ENCODE data around the gene ASCC3. TPM values are rescaled to one million over a fixed set of nuclear protein-coding genes. Genes with fewer than 3 reads are reported as not detected.

Gene ASCC3
- total and polyA plus RNA-seq, 3 donors from 2014 or later = 16.1 to 29.3 (median 29.0) TPM

GRCh38 chr6:100856146-100856545, 25.0 kb downstream of the ASCC3 start:
- Histone ChIP-seq H3K9me3 (no peaks in the 10 kb centered on the region), H3K27ac (no peak overlapping the region), H3K36me3 (ENCODE audit: low read depth, missing control alignments) (no peaks in the 10 kb centered on the region), H3K27me3 (no peaks in the 10 kb centered on the region), H3K4me3 (no peak overlapping the region), H3K4me1 (no peaks in the 10 kb centered on the region)
- DNase-seq = no peak
- TF ChIP-seq, protein P1, sequence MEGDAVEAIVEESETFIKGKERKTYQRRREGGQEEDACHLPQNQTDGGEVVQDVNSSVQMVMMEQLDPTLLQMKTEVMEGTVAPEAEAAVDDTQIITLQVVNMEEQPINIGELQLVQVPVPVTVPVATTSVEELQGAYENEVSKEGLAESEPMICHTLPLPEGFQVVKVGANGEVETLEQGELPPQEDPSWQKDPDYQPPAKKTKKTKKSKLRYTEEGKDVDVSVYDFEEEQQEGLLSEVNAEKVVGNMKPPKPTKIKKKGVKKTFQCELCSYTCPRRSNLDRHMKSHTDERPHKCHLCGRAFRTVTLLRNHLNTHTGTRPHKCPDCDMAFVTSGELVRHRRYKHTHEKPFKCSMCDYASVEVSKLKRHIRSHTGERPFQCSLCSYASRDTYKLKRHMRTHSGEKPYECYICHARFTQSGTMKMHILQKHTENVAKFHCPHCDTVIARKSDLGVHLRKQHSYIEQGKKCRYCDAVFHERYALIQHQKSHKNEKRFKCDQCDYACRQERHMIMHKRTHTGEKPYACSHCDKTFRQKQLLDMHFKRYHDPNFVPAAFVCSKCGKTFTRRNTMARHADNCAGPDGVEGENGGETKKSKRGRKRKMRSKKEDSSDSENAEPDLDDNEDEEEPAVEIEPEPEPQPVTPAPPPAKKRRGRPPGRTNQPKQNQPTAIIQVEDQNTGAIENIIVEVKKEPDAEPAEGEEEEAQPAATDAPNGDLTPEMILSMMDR (IDR thresholded peaks at IDR 0.05) = no peak
- no peak for TF ChIP-seq POLR2A (IDR thresholded peaks at IDR 0.05)
- intact Hi-C loops (cut with DNase I; ENCODE audit: low total_unique reads) = no loop called here

GRCh38 chr6:100851819-100852218, 29.3 kb downstream of the ASCC3 start:
- no peaks in the 10 kb centered on the region for H3K9me3 ChIP-seq
- intact Hi-C loops (cut with DNase I; ENCODE audit: low total_unique reads) = no loop called here
- WGBS, 2 donors = 74 to 81% methylated on average over 12 of the region's 12 CpGs
- TF ChIP-seq, protein P1 (IDR thresholded peaks at IDR 0.05) = no peak
- TF ChIP-seq POLR2A (IDR thresholded peaks at IDR 0.05) = no peak
- no peaks in the 10 kb centered on the region for H3K27me3 ChIP-seq
- no peaks in the 10 kb centered on the region for H3K36me3 ChIP-seq (ENCODE audit: low read depth, missing control alignments)
- H3K4me1 ChIP-seq = no peaks in the 10 kb centered on the region
- peak overlapping the region in 1 of 2 donors; percentile 21 for H3K4me3 ChIP-seq
- DNase-seq = peak; percentile 76
- H3K27ac ChIP-seq = no peak overlapping the region

GRCh38 chr6:100850174-100850573, 31.0 kb downstream of the ASCC3 start:
- TF ChIP-seq, protein P1 (IDR thresholded peaks at IDR 0.05) = no peak
- no peak for TF ChIP-seq POLR2A (IDR thresholded peaks at IDR 0.05)
- intact Hi-C loops (cut with DNase I; ENCODE audit: low total_unique reads) = no loop called here
- H3K36me3 ChIP-seq (ENCODE audit: low read depth, missing control alignments) = no peaks in the 10 kb centered on the region
- no peak overlapping the region for H3K27ac ChIP-seq
- whole genome bisulfite sequencing, 2 donors = 89 to 91% methylated on average over 2 of the region's 2 CpGs
- DNase-seq = no peak
- no peaks in the 10 kb centered on the region for H3K27me3 ChIP-seq
- H3K4me1 ChIP-seq = no peaks in the 10 kb centered on the region
- no peak overlapping the region for H3K4me3 ChIP-seq
- H3K9me3 ChIP-seq = no peaks in the 10 kb centered on the region

DNA sequence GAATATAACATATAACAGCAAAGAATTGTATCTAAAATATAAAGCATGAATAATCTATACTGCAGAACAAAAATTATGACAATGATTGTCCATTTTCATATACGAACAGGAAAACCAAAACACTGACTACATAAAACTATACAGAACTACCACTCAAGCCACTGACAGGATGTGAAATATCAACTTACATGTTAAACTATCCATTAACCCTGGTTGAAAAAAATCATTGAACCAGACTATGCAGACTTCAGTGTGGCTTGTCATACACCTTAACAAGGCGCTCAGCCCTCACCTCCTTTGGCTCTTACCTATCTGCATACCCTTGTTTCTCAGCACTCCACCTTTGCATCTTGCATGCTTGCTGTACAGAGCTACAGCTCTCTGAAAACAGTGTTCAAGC, 34.9 kb downstream of the ASCC3 start:
- Histone ChIP-seq H3K36me3 (ENCODE audit: low read depth, missing control alignments) (no peaks in the 10 kb centered on the region), H3K4me3 (no peak overlapping the region), H3K27me3 (no peaks in the 10 kb centered on the region), H3K9me3 (no peaks in the 10 kb centered on the region), H3K4me1 (no peaks in the 10 kb centered on the region), H3K27ac (no peak overlapping the region)
- WGBS, 2 donors = 96 to 98% methylated on average over 2 of the region's 2 CpGs
- DNase-seq = no peak
- TF ChIP-seq, protein P1 (IDR thresholded peaks at IDR 0.05) = no peak
- TF ChIP-seq POLR2A (IDR thresholded peaks at IDR 0.05) = no peak
- intact Hi-C loops (cut with DNase I; ENCODE audit: low total_unique reads) = no loop called here

GRCh38 chr6:100845676-100846075, 35.5 kb downstream of the ASCC3 start:
- no peaks in the 10 kb centered on the region for H3K4me1 ChIP-seq
- intact Hi-C loops (cut with DNase I; ENCODE audit: low total_unique reads) = no loop called here
- H3K27ac ChIP-seq = no peak overlapping the region
- no peak for TF ChIP-seq POLR2A (IDR thresholded peaks at IDR 0.05)
- TF ChIP-seq, protein P1 (IDR thresholded peaks at IDR 0.05) = no peak
- DNase-seq = no peak
- no peaks in the 10 kb centered on the region for H3K9me3 ChIP-seq
- no peaks in the 10 kb centered on the region for H3K27me3 ChIP-seq
- H3K4me3 ChIP-seq = no peak overlapping the region
- no peaks in the 10 kb centered on the region for H3K36me3 ChIP-seq (ENCODE audit: low read depth, missing control alignments)
- 71 to 79% methylated on average over 1 of the region's 1 CpG for WGBS, 2 donors

All from testis (tissue), 3 donors.